ACC112 (cell line): ENCODE data around the gene AASDHPPT.
A peak's percentile ranks its signal among the peaks of the same experiment; 100 is the strongest.
"Not testable (repeated sequence)": the region's sequence is repeated elsewhere in the genome, so short reads cannot be mapped to it uniquely, and the experiment has no call there.

Source experiments
- H2AFZ ChIP-seq: fragments of 200-600 bp; sonication (generic); one replicate; pipeline ENCODE4 v1.6.0; 2017; ENCODE audit warnings: antibody characterized with exemption, low read length; ENCODE audit not compliant: unreplicated experiment
- H3K27ac ChIP-seq: fragments of 200-600 bp; sonication (generic); 2 replicates; pipeline ENCODE4 v1.5.1; 2014; ENCODE audit warnings: low read depth, mild to moderate bottlenecking, antibody characterized with exemption, low read length, moderate library complexity
- H3K27me3 ChIP-seq: fragments of 200-600 bp; sonication (generic); 2 replicates; pipeline ENCODE4 v1.6.1; 2014; ENCODE audit warnings: mild to moderate bottlenecking, antibody characterized with exemption, low read length, moderate library complexity, mixed read lengths; ENCODE audit not compliant: insufficient read depth
- H3K36me3 ChIP-seq: fragments of 200-600 bp; sonication (generic); 2 replicates; pipeline ENCODE4 v1.6.1; 2016; ENCODE audit warnings: mild to moderate bottlenecking, antibody characterized with exemption, low read length, moderate library complexity, mixed read lengths; ENCODE audit not compliant: insufficient read depth
- H3K4me1 ChIP-seq: fragments of 200-600 bp; sonication (generic); one replicate; pipeline ENCODE4 v1.6.1; 2016; ENCODE audit warnings: low read length, mixed read lengths; ENCODE audit not compliant: insufficient read depth, unreplicated experiment, control insufficient read depth
- H3K4me3 ChIP-seq: fragments of 200-600 bp; sonication (generic); 2 replicates; pipeline ENCODE4 v1.5.1; 2014; ENCODE audit warnings: mild to moderate bottlenecking, low read depth, low read length
- H3K79me2 ChIP-seq: fragments of 200-600 bp; sonication (generic); one replicate; pipeline ENCODE4 v1.6.0; 2016; ENCODE audit warnings: low read length; ENCODE audit not compliant: control insufficient read depth, unreplicated experiment, insufficient read depth

Gene AASDHPPT, protein sequence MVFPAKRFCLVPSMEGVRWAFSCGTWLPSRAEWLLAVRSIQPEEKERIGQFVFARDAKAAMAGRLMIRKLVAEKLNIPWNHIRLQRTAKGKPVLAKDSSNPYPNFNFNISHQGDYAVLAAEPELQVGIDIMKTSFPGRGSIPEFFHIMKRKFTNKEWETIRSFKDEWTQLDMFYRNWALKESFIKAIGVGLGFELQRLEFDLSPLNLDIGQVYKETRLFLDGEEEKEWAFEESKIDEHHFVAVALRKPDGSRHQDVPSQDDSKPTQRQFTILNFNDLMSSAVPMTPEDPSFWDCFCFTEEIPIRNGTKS

DNA sequence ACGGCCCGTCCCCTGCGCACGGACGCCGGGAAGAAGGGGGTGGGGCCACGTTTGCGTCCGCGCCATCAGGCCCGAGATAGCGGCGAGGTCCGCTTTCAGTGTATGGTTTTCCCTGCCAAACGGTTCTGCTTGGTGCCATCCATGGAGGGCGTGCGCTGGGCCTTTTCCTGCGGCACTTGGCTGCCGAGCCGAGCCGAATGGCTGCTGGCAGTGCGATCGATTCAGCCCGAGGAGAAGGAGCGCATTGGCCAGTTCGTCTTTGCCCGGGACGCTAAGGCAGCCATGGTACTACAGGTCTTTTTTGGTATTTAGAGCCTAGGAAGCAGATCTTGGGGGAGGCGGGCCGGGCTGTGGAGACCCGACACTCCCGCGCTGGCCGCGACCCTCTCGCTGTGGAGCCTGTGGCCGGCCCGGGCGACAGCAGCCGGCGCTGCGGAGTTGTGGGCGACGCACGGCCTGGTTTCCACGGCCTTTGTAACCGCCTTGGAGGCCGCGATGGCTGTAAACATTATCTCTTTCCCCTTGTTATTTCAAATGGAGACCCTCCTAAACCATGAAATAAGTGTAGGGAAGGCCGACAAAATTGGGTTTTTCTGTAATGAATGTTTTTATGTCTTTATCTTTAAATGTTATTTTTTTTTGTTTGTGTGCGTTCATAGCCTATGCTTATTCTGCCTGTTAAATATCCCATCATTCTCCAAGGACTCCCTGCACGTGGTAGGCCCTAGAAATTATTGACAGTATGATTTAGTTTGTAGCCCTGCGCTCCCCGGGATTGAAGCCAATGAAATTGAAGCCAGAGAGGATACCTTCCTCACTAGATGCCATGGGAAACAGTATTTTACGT is at the start of gene AASDHPPT:
AASDHPPT (plus strand) TSS at position 54 of the 847 bp plus-strand sequence; CDS start at position 103, 49 bp downstream.
- H3K4me1 ChIP-seq: peaks cover 18% of the 10 kb centered on the region
- H3K27me3 ChIP-seq: no peaks in the 10 kb centered on the region
- peak within 1 kb of the TSS; percentile 72 for H3K27ac ChIP-seq
- peaks cover 30% of the 10 kb centered on the region for H3K36me3 ChIP-seq
- peaks cover 48% of the 10 kb centered on the region for H3K79me2 ChIP-seq
- peak within 1 kb of the TSS; percentile 94 for H3K4me3 ChIP-seq
- H2AFZ ChIP-seq: peak within 1 kb of the TSS; percentile 97

DNA sequence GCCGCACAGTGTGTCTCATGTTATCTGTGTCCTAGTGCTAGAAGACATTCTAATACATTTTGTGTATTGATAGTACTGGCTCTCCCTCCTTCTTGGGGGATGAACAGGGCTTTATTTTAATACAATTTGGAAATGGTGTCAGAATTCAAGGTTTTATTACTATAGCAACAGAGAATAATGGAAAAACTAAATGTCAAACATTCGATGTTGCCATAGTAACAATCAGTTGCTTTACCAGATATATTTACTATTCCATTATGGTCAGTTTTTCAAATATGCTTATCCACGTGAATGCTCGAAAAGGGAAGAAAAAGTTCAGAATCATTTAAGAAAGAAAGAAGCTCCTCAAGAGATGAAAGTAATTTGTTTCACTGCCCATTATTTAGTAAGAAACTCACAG is 46.9 kb upstream of the AASDHPPT start:
- no peaks in the 10 kb centered on the region for H3K27me3 ChIP-seq
- peaks cover 10% of the 10 kb centered on the region for H3K4me1 ChIP-seq
- H3K27ac ChIP-seq: no peak overlapping the region
- no peaks in the 10 kb centered on the region for H3K36me3 ChIP-seq
- no peaks in the 10 kb centered on the region for H3K79me2 ChIP-seq
- no peak overlapping the region for H3K4me3 ChIP-seq
- no peak overlapping the region for H2AFZ ChIP-seq

DNA sequence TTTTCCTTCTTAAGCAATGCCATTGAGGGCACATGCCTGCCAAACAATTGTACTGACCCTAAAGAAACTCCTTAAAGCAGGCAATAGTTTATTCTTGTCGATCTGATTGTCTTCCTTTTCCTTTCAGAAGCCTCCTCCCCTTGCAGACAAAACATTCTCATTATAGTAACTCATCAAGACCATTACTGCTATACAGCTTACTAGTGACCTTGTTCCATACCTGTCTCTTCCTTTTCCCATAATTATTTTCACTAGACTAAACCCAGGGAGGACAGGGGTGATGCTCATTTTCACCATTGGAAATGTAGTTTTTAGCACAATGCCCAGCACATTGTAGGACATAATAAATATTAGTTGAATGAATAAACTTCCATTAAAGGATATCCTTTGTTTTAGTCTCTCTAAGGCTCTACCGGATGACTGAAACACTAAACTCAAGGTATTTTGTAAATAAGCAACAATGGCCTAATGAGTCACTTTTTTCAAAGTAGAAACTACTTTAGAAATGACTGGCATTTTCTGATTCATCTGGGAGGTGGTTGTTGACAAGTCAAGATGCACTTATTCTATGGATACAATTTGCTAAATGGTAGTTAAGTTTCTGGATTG is 46.2 kb upstream of the AASDHPPT start:
- Histone ChIP-seq H2AFZ (no peak overlapping the region), H3K36me3 (no peaks in the 10 kb centered on the region), H3K4me3 (no peak overlapping the region), H3K27ac (no peak overlapping the region), H3K79me2 (no peaks in the 10 kb centered on the region), H3K27me3 (no peaks in the 10 kb centered on the region), H3K4me1 (peaks cover 10% of the 10 kb centered on the region)

DNA sequence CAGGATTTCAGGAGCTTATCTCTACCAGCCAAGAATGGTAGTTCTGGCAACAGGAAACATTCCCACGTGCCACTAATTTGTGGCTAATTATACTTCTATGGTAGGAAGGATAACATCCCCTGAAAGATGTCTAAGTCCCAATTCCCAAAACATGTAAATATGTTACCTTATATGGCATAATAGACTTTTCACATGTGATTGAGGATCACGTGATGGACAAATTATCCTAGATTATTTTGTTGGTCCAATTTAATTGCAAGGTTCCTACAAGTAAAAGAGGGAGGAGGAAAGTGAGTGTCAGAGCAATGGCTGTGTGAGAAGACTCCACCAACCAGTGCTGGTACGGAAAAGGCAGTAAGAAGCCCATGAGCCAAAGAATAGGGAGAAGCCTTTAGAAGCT is 45.5 kb upstream of the AASDHPPT start:
- Histone ChIP-seq H3K27me3 (no peaks in the 10 kb centered on the region), H2AFZ (no peak overlapping the region), H3K79me2 (no peaks in the 10 kb centered on the region), H3K27ac (no peak overlapping the region), H3K4me3 (no peak overlapping the region), H3K4me1 (peaks cover 10% of the 10 kb centered on the region), H3K36me3 (no peaks in the 10 kb centered on the region)

DNA sequence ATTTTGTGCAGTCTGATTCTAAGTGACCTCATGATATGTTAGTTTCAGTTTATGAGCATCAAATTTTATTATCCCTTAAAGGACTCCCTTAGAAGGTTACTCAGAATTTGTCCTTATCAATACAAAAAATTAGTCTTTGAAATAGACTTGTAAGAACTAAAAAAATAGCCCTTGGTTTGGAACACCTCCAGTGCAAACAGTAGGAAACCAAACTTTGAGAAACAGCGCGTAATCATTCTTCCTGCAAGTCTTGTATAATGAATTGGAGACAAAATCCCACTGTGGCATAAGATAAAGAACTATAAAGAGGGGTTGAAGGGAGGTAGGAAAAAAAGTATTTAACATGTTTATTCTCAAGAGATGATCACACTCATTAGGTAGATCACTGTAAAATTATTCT is 44.6 kb upstream of the AASDHPPT start:
- H3K36me3 ChIP-seq: no peaks in the 10 kb centered on the region
- no peak overlapping the region for H3K27ac ChIP-seq
- H2AFZ ChIP-seq: no peak overlapping the region
- H3K4me3 ChIP-seq: no peak overlapping the region
- peaks cover 10% of the 10 kb centered on the region for H3K4me1 ChIP-seq
- H3K79me2 ChIP-seq: no peaks in the 10 kb centered on the region
- no peaks in the 10 kb centered on the region for H3K27me3 ChIP-seq

DNA sequence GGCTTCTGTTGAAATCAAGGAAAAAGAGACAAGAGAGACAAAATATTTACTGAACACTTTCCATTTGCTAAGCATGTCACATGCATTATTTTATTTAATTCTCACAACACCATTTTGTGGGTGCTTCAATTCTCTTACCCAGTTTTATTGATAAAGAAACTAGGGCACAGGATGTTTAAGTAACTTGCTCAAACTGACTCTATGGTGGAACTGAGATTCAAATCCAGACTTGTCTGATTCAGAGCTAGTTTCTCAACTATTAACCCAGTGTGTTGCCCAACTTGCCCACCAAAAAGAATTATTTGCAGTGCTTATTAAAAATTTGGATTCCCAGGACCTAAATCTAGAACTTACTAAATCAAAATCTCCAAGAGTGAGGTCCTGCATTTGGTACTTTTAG is 33.9 kb upstream of the AASDHPPT start:
- no peak overlapping the region for H3K27ac ChIP-seq
- H3K27me3 ChIP-seq: no peaks in the 10 kb centered on the region
- peak overlapping the region; percentile 47 for H2AFZ ChIP-seq
- no peak overlapping the region for H3K4me3 ChIP-seq
- H3K36me3 ChIP-seq: no peaks in the 10 kb centered on the region
- no peaks in the 10 kb centered on the region for H3K79me2 ChIP-seq
- no peaks in the 10 kb centered on the region for H3K4me1 ChIP-seq

DNA sequence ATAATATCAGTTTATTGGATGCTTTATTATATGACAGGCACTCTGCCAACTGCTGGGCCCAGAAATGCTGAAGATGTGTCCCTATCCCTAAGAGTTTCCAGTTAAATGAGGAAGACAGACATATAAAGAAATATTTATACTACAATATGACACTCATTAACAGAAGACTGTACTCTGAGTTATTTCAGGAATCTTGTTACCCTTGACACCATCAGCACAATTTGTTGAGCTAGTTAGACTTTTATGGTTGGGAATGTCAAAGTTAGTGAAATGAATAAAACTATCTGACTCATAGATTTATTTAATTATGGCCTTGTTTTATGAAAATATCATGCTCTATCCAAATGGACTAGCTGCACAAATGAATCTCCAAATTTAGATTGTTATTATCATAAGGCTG is 29.8 kb upstream of the AASDHPPT start:
- Histone ChIP-seq H3K27me3 (no peaks in the 10 kb centered on the region), H3K4me3 (no peak overlapping the region), H3K4me1 (no peaks in the 10 kb centered on the region), H3K79me2 (no peaks in the 10 kb centered on the region), H3K27ac (no peak overlapping the region), H3K36me3 (no peaks in the 10 kb centered on the region), H2AFZ (no peak overlapping the region)

DNA sequence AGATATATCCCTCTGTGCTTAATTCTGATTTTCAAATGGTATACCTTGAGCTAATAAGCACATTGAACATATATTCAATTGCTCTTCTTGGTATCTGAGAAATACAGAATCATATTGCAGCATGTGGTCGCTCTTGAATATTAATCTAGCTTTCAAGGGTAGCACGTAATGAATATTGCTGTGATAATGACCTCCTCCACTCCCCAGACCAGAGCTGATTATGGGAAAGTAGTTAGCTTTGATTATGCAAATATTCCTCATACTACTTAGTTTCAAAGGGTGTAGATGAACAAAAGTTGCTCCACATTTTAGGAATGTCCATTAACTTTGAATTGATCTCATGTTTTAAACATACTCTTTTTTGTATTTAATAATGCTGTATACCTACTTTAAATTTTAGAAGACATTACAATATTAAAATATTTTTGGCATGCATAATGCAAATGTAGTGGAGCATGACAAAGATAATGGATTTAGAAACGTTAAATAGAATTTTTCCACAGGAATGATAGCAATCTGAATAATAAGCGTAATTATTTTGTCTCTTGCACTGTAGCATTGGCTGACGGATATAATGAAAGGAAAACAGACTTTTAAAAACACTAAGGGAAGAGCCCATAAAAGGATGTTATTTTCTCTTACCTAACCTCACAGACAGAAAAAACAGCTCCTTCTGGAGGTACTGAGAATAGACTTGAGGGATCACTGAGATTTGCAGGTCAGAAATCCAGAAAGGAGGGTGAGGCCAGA is 27.6 kb upstream of the AASDHPPT start:
- H3K4me3 ChIP-seq: no peak overlapping the region
- no peaks in the 10 kb centered on the region for H3K36me3 ChIP-seq
- no peaks in the 10 kb centered on the region for H3K27me3 ChIP-seq
- no peak overlapping the region for H3K27ac ChIP-seq
- H3K4me1 ChIP-seq: no peaks in the 10 kb centered on the region
- H2AFZ ChIP-seq: no peak overlapping the region
- H3K79me2 ChIP-seq: no peaks in the 10 kb centered on the region

DNA sequence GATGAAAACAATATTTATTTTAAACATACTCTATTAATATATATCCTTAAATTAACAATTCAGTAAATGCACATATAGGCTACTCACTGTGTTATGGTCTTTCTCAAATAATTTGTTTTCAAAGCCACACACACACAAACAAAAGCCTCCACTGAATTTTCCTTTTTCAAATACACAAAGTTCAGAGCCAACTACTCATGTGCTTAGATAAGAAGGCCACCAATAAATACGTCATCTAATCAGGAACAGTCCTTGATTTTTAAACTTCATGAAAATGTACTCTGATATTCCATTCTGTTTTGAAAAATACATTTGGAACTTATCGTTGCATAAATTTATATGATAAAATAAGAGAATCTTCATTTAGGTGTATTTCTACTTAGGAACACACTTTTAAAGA is 26.4 kb upstream of the AASDHPPT start:
- H3K4me3 ChIP-seq: no peak overlapping the region
- H3K27ac ChIP-seq: no peak overlapping the region
- no peak overlapping the region for H2AFZ ChIP-seq
- H3K36me3 ChIP-seq: no peaks in the 10 kb centered on the region
- H3K4me1 ChIP-seq: no peaks in the 10 kb centered on the region
- H3K27me3 ChIP-seq: no peaks in the 10 kb centered on the region
- no peaks in the 10 kb centered on the region for H3K79me2 ChIP-seq

DNA sequence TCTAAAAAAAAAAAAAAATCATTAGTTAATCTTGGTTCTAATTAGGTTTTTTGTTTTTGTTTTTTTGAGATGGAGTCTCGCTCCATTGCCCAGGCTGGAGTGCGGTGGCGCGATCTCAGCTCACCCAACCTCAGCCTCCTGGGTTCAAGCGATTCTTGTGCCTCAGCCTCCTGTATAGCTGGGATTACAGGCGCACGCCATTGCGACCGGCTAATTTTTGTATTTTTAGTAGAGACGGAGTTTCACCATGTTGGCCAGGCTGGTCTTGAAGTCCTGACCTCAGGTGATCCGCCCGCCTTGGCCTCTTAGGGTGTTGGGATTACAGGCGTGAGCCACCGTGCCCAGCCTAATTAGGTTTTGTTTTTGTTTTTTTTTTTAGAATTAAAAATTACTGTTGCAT is 19.1 kb upstream of the AASDHPPT start:
- not testable (repeated sequence) for H3K4me3 ChIP-seq, H3K36me3 ChIP-seq, H3K27me3 ChIP-seq, H3K79me2 ChIP-seq, H3K27ac ChIP-seq, H3K4me1 ChIP-seq, H2AFZ ChIP-seq
